ENCODE data around the gene COPS7A. TPM values are rescaled to one million over a fixed set of nuclear protein-coding genes. Genes with fewer than 3 reads are reported as not detected.

Gene COPS7A
- polyA plus RNA-seq, 1 experiment = 200 TPM

GRCh38 chr12:6775185-6776174 is 51.6 kb downstream of the COPS7A start:
- TF ChIP-seq CTCF (IDR thresholded peaks at IDR 0.05; ENCODE audit: insufficient read depth, low read depth, low read length) = no peak
- ChIA-PET CTCF (interaction anchor here (1.5 to 17.2 kb wide), 2 partner anchors 9 to 18 kb away, joined by 8 to 222 read pairs; partner anchors contain the start of genes MLF2 and PTMS), POLR2A (no interaction called here)
- DNase-seq (ENCODE audit: low read depth) = no peak
- Histone ChIP-seq H3K4me3 (ENCODE audit: low read depth, low read length) (no peak overlapping the region), H3K36me3 (ENCODE audit: control insufficient read depth, insufficient read depth, low read length) (peaks cover 11% of the 10 kb centered on the region), H3K27me3 (ENCODE audit: control insufficient read depth, insufficient read depth, low read length) (no peaks in the 10 kb centered on the region)

GRCh38 chr12:6777386-6777785 is 53.5 kb downstream of the COPS7A start:
- no peak for DNase-seq (ENCODE audit: low read depth)
- no peak overlapping the region for H3K4me3 ChIP-seq (ENCODE audit: low read depth, low read length)
- H3K27me3 ChIP-seq (ENCODE audit: control insufficient read depth, insufficient read depth, low read length) = no peaks in the 10 kb centered on the region
- no peak for TF ChIP-seq CTCF (IDR thresholded peaks at IDR 0.05; ENCODE audit: insufficient read depth, low read depth, low read length)
- ChIA-PET CTCF (interaction anchor here (0.9 to 17.2 kb wide), 5 partner anchors 10 to 48 kb away, joined by 3 to 222 read pairs (median 5); partner anchors contain the start of genes MLF2 and PTMS), POLR2A (interaction anchor here (1.1 kb wide), 1 partner anchor 12 kb away, joined by 3 read pairs; no protein-coding TSS in a partner anchor)
- H3K36me3 ChIP-seq (ENCODE audit: control insufficient read depth, insufficient read depth, low read length) = peaks cover 4% of the 10 kb centered on the region; the same call in 1 of the 2 replicates

GRCh38 chr12:6778217-6778573 is 54.3 kb downstream of the COPS7A start:
- ChIA-PET CTCF (interaction anchor here (0.6 to 17.2 kb wide), 22 partner anchors 11 to 164 kb away, joined by 3 to 222 read pairs (median 4); partner anchors contain the start of genes CD4, MLF2, PTMS and ZNF384), POLR2A (interaction anchor here (1.1 kb wide), 2 partner anchors 12 to 13 kb away, joined by 3 to 4 read pairs; no protein-coding TSS in a partner anchor)
- Histone ChIP-seq H3K27me3 (ENCODE audit: control insufficient read depth, insufficient read depth, low read length) (no peaks in the 10 kb centered on the region), H3K36me3 (ENCODE audit: control insufficient read depth, insufficient read depth, low read length) (peaks cover 4% of the 10 kb centered on the region; the same call in 1 of the 2 replicates), H3K4me3 (ENCODE audit: low read depth, low read length) (peak overlapping the region; percentile 36; the same call in 1 of the 2 replicates)
- TF ChIP-seq CTCF (IDR thresholded peaks at IDR 0.05; ENCODE audit: insufficient read depth, low read depth, low read length) = no peak
- DNase-seq (ENCODE audit: low read depth) = no peak

GRCh38 chr12:6778574-6779550 is 55.0 kb downstream of the COPS7A start:
- ChIA-PET POLR2A (interaction anchor here (1.1 kb wide), 1 partner anchor 12 kb away, joined by 4 read pairs; no protein-coding TSS in a partner anchor), CTCF (interaction anchor here (0.6 to 17.2 kb wide), 25 partner anchors 11 to 165 kb away, joined by 3 to 222 read pairs (median 4); partner anchors contain the start of genes CD4, GPR162, MLF2 and PTMS)
- TF ChIP-seq CTCF (IDR thresholded peaks at IDR 0.05; ENCODE audit: insufficient read depth, low read depth, low read length) = peak; percentile 95
- Histone ChIP-seq H3K36me3 (ENCODE audit: control insufficient read depth, insufficient read depth, low read length) (peaks cover 4% of the 10 kb centered on the region; the same call in 1 of the 2 replicates), H3K27me3 (ENCODE audit: control insufficient read depth, insufficient read depth, low read length) (no peaks in the 10 kb centered on the region), H3K4me3 (ENCODE audit: low read depth, low read length) (peak overlapping the region; percentile 36)
- DNase-seq (ENCODE audit: low read depth) = peak; percentile 53
